HG03565 (cell line): ENCODE data around the gene C9orf85.
"Not testable (repeated sequence)": the region's sequence is repeated elsewhere in the genome, so short reads cannot be mapped to it uniquely, and the experiment has no call there.

Source experiments
- ATAC-seq: cut with Tn5 transposase; IDR thresholded peaks from one replicate; pipeline ENCODE4 v1.9.1; 2021; ENCODE audit warnings: mild to moderate bottlenecking, moderate library complexity; ENCODE audit not compliant: unreplicated experiment

C9orf85 gene

DNA sequence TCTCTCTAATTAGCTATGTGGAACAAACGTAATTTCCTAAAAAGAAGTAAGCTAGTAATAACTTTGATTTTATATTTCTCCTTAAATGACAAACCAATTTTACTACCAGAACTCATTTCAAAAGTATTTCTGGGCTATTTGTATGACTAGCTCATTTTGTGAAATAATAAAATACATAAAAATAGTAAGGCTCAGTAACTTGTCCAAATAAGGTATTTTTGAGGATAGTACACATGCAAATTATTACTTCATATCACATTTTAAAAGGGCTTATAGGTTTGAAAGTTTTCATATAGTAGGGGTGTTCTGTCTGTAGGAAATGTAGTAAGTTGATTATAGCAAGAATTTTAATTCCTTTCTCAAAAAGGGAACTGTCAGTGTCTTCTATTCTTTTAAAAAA is 26.5 kb downstream of the C9orf85 start:
- no peak for ATAC-seq

DNA sequence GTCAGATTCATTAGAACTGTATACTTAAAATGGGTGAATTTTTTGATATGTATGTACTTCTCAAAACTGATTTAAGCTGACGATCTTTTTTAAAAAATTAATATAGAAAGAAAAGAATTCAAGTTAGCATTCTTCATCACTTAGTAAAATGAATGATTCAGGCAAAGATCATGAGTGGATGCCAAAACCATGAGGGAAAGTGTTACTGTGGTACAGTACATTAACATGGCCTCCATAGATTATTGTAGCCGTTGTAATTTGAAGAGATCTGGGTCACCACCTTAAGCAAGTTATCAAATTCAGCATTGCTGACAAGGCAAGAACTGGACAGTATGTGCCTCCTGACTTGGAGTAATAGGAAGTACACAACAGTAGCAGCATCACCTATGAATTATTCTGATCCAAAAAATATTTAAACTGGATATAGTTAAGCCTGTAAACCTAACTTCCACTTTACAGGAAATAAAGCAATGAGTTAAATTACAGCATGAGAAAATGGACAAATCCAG is 29.7 kb downstream of the C9orf85 start:
- ATAC-seq = no peak

DNA sequence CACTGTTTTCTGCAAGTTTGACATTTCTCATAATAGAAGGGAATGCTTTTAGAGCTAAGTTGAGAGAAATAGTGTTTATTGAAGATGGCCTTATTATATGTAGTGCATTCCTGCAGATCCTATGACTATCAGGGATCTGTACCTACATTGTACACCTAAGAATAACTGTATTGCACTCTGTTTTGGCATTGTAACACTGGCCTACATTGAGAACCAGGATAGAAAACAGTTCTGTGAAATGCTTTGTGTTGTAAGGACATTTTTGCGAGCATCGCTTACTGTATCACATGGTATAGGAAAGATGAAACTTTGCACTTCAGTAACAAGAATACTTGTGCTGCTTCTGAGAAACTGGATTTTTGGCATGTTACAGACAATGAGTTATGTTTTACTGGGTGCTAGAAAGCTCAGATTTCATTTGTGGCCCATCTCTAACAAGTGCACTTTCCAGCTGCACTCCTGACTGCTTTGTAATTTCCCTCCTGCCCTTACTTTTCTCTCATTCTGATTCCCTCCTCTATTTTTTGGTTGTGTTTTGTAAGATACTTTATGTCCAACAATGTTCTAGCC is 30.6 kb downstream of the C9orf85 start:
- ATAC-seq = no peak

DNA sequence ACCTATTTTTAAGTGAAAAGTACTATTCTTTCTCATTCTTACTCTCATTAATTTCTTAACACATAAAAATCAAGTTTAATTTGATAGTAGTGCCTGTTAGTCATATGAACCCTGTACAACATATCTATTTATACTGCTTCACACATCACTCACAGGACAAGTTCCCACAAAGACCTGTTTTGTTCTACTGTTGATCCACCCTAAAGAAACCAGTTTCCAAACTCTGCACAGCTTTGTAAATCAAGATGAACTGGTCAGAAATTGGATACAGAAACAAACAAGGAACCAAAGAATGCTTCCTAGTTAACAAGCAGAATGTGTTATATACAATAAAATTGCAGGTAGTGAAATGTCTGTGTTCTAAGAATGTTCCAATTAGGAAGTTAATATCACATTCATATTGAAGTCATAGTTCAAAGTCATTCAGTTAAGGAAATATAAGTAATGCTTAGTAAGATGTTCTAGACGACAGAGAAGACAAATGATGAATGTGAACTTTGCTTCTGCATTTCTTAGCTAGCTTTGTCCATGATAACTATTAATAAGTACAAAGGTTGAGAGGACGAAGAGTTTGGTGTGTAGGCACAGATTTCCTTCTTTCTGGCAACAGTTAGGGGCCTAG is 33.4 kb downstream of the C9orf85 start:
- no peak for ATAC-seq

DNA sequence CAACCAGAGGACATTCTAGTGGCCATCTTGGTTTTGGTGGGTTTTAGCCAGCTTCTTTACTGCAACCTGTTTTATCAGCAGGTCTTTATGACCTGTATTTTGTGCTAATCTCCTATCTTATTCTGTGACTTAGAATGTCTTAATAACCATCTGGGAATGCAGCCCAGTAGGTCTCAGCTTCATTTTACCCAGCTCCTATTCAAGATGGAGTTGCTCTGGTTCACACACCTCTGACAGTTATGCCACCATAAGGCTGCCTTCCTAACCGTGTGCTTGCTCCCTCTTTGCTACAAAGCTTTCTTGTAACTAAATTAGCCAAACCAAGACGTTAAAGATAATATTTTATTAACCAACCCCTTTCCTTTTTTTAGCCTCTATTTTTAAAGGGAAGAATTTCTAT is 43.2 kb downstream of the C9orf85 start:
- not testable (repeated sequence) for ATAC-seq

DNA sequence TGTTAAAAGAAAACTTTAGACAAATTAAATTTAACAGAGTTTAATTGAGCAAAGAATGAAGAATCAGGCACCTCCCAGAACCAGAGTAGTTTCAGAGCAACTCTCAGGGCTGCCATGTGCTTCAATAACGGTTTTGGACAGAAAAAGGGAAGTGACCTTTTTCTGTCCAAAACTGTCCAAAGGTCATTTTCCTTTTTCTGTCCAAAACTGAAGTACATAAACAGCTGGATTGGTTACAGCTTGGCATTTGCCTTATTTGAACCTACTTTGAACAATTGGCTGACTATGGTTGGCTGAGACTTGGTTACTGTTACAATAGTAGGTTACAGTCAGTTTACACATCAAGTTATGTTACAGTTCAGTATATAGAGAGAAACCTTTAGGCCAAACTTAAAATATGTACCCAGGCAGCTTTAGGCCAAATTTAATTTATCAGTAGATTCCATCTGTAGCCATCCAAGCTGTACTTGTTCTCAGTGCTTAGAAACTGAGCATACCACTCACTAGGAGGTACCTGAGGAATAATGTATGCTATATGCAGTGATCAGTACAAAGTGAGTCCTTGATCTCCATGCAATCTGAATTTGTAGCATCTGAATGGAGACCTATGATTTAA is 44.0 kb downstream of the C9orf85 start:
- ATAC-seq = no peak

DNA sequence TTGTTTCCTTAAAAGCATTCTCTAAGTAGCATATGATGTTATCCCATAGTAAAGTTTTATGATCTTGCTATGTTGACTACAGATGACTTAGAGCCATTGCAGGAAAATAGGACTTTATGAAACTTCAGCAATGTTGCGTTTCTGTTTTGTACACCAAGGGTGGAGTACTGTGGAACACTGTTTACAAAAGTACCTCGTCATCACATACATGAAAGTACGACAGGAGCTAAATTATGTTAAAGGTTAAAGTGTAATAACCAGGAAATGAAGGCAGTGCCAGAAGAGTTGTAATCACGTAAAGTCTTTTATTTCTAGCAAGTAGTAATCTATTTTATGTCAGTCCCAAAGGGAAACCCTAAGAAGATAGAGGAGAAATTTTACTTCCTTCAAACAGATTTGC is 50.9 kb downstream of the C9orf85 start:
- ATAC-seq = no peak

DNA sequence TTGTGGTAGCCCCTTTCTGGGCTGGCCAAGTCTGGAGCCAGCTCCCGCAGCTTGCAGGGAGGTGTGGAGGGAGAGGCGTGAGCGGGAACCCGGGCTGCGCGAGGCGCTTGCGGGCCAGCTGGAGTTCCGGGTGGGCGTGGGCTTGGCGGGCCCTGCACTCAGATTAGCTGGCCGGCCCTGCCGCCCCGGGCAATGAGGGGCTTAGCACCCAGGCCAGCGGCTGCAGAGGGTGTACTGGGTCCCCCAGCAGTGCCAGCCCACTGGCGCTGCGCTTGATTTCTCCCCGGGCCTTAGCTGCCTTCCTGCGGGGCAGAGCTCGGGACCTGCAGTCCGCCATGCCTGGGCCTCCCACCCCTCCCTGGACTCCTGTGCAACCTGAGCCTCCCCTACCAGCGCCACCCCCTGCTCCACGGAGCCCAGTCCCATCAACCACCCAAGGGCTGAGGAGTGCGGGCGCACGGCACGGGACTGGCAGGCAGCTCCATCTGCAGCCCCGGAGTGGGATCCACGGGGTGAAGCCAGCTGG is 52.1 kb downstream of the C9orf85 start:
- ATAC-seq = not testable (repeated sequence)

DNA sequence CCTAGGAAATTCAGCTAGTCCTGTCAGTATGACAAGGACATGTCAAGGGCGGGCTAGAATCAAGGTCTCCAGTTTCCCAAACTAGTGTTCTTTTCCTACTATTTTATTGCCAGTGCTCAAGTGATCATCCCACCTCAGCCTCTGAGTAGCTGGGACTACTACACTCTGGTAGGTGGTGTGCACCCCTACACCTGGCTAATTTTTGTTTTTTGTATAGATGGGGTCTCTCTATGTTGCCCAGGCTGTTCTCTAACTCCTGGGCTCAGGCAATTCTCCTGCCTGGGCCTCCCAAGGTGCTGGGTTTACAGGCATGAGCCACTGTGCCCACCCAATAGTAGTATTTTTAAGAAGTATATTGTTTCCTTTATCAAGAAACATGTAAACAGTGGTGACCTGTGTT is 54.0 kb downstream of the C9orf85 start:
- no peak for ATAC-seq

DNA sequence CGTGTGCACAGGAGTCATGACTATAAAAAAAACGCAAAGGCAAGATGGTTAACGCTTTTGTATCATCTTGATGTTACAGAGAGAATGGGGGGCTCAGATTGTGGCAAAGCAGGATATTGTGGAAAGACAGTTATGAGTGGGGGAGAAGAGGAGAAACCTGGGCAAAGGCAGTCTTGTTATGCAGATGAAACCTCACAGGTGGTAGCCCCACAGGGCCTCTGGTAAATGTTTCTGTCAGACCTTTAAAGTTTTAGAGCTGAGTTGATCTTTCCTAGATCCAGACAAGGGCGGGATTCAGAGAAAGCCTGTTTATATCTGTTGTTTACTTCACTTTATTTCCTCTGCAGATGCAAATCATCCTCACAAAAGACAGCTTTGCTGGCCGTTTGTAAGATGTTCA is 55.2 kb downstream of the C9orf85 start:
- ATAC-seq = no peak

DNA sequence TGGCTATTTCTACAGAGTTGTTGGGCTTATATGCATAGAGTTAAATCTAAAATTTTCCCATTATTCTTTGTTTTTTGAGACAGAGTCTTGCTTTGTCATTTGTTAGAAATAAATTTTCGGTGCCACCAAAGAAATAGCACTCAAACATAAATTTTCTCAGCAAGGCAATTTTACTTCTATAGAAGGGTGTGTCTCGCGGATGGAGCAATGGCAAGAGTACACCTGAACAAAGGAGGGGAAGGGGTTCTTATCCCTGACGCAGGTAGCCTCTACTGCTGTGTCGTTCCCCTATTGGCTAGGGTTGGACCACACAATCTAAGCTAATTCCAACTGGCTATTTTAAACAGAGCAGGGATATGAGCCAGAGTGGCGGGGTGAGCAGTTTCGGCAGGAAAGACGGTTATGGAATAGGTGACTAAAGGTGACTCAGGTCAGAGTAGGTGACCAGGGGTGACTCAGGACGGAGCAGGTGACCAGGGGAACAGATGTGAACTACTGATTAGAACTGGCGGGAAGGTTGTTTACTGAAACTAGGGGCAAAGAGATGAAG is 57.2 kb downstream of the C9orf85 start:
- no peak for ATAC-seq

DNA sequence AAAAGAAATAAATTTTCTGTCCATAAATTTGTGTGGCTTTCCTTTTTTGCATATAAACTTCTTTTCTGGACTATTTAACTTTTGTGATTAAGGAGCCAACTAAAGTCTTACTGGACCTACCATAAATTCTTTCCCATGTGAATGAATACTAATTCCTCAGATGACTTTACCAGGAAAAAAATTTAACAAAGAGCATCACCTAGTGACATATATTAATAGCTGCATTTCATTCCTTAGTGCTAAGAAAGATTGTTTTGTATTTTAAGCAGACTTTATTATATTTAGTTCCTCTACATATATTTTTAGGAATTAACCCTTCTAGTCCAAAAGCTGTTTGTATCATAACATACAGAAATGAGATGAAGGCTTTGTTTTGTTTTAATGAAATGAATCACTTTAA is 64.4 kb downstream of the C9orf85 start:
- ATAC-seq = no peak

DNA sequence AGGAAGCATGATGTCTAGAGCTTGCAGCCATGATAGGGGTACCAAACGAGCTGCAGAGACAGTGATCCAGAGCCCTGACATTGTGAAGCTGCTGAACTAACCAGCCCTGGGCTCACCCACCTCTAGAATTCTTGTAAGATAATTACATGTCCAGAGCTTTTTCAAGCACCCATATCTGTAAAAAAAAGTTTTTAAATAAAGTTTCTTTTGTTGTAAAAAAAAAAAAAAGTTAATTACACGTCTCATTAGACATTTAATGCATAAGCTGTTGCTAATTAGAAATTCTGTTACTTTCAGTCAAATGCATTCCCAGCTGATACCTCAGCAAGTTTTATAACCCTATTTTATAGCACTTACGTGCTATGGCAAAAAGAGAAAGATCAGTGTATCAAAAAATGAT is 65.6 kb downstream of the C9orf85 start:
- no peak for ATAC-seq

DNA sequence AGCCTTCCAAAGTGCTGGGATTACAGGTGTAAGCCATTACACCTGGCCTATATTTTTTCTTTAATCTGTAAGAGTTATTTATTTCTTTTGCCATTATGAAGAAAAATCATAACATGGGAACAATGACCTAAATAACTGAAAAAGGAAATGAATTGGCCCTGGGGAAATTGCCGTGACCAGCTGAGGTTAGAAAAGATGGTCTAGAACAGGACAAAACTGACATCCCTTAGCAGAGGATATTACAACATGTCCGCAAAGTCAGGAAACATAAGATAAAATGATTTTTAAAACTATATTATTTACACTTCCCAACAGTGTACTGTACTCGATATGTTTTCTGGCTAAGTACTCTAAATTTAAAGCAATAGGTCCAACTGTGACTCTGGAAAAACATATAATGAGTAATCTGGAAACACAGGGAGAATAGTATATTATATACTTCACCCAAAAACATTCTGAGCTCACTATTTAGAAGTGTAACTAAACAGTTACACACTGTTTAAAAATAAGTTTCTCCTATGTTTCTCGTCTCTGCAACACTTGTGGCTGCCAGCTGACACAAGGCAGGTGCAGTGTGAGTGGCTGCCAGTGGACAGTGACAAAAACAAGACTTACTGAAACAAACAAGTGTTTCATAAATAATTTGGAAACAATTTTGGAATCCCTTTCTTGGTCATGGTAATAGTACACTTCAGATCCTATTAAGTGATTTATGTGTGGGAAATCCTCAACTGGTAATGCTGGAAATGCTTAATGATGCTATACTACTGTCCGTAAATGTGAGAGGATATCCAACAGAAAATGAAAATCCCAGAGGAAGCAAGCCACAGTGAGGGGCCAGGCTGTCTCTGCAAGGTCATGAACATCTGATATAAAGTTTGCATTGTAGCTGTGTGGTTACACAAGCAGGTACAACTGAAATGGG is 69.1 kb downstream of the C9orf85 start:
- ATAC-seq = no peak

DNA sequence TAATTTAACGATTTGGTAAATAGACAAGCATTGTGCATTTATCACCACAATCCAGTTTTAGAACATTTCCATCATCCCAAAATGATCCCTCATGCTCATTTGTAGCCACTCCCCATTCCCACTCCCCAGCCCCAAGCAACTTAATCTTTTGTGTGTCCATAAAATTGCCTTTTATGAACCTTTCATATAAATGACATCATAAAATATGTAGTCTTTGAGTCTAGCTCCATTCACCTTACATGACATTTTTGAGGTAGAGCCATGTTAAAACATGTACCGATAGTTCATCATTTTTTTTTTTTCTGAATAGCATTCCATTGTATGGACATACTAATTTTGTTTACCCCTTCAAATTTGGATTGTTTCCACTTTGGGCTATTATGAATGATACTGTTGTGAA is 70.5 kb downstream of the C9orf85 start:
- no peak for ATAC-seq

DNA sequence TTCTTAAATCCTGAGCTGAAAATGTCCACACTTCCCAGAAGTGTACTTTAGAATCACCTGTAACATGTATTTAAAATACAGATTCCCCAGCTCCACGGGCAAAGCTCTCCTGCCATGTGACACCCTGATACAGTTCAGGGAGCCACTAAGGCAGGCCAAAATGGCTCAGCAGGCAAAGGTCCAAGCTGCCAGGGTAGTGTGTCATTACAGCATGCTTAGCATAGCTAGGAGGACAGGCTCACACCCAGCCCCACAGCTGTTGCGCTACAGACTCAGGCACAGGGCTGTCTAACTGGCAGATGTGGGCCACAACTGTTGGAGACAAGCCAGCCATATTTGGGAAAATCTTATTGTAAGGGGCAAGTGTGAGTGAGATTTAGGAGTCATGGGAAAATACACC is 73.0 kb downstream of the C9orf85 start:
- ATAC-seq = no peak

DNA sequence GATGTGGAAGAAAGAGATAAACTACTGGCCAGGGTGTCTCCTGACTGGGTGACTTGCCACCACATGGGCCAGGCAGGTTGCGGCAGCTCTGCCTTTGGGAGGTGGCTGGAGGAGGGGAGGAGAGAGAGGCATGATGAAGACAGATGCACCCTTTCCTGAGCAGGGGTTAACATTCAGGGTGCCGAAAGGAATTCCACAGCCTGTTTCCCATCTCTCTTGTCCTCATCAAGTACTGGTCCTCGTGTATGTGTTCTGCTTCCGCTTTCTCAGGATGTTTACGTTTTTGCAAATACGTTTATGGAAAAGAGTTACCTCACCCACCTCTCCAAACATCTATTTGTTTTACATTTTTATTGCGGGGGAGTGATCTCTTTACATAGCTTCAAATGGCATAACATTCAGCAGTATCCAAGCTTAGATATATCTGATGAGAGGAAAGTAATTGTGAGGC is 73.4 kb downstream of the C9orf85 start:
- no peak for ATAC-seq

DNA sequence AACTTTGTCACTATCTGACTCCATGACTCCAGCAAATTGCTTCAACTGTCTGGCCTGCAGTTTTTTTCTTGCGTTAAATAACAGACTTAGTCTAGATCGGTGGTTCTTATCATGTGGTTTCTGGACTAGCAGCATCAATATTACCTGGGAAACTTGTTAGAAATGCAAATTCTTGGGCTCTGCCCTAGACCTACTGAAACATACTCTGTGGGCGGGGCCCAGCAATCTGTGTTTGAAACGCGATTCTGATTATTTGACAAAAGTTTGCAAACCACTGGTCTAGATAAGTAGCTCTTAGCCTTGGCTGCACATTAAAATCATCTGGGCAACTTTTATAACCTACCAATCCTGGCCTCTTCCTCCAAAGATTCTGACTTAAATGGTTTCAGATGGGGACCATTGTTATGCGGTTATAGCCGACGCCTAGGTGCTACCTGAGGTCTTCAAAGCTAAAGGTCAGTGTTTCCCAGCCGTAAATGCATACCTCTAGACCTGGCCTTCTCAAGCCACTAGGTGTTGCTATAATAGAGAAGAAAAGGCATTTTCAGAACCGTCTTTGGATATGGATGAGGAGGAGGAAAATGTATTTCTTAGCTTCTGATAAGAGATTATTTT is 74.0 kb downstream of the C9orf85 start:
- ATAC-seq = no peak

DNA sequence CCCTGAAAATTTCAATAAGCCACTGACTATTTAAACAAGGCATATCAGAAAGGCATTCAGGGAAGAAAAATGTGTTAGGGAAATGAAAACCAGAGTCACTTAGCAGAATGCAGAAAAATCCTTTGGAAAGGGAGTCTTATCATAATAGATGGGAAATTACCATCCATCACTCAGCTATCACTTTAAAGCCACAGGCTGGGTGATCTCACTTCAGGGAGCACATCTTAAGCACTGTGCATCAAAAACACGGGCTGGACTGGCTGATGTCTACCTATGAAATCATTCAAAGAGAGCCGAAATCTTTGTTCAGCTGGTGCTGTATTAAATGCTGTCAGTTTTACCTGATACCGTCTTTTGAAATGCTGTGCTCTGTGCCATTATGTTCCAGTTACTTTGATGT is 75.5 kb downstream of the C9orf85 start:
- no peak for ATAC-seq
